Measurements from ENCODE around the gene CAPSL.

- TF ChIP-seq CTCF (IDR thresholded peaks at IDR 0.05) = no peak
- TF ChIP-seq POLR2A (IDR thresholded peaks at IDR 0.05) = no peak
- no peak for TF ChIP-seq EP300 (IDR thresholded peaks at IDR 0.05)
Observed at GRCh38 chr5:35956429-35956828, 18.0 kb upstream of the CAPSL start.

Measured in ovary (tissue), 3 donors.